G401 (cell line): ENCODE data around the gene SLC1A4. TPM values are rescaled to one million over a fixed set of nuclear protein-coding genes. Genes with fewer than 3 reads are reported as not detected.

Source experiments
- DNase-seq: peaks from one replicate; pipeline ENCODE4 v3.0.0-alpha.2; 2015; ENCODE audit warnings: low spot score
- in situ Hi-C: cut with HindIII; loops from 2 replicates; pipeline ENCODE4 v1.10.0; 2016; ENCODE audit warnings: low sequenced_read_pairs, mixed read lengths
- total RNA-seq: library from RNA; depleted of rRNA; stranded (reverse); fragments of >200 nt; shearing (Covaris generic); gene quantifications from 2 replicates; pipeline ENCODE4 v1.2.3, GENCODE V29; 2014; rRNA removed

Gene SLC1A4
- total RNA-seq = 2.8 and 3.6 TPM in 2 replicates

DNA sequence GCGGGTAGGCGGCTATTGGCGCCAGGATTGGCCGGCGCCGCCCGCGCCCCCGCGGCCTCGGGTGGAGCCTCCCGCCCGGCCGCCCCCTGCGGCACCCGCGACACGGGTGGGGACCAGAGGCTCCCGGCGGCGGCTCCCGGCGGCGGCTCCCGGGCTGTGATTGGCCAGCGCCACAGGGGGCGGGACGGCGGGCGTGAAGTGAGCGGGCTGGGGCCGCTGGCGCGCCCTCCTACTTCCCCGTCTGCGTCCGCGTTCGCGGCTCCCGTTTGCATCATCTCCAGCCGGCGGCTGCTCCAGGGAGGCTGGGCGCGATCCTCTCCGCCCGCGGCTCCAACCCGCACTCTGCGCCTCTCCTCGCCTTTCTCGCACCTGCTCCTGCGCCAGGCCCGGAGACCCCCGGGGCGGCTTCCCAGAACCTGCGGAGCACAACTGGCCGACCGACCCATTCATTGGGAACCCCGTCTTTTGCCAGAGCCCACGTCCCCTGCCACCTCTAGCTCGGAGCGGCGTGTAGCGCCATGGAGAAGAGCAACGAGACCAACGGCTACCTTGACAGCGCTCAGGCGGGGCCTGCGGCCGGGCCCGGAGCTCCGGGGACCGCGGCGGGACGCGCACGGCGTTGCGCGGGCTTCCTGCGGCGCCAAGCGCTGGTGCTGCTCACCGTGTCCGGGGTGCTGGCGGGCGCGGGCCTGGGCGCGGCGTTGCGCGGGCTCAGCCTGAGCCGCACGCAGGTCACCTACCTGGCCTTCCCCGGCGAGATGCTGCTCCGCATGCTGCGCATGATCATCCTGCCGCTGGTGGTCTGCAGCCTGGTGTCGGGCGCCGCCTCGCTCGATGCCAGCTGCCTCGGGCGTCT, at the start of gene SLC1A4:
Gene SLC1A4, plus strand, starts transcription at position 274 of the 856 bp plus-strand sequence. Its CDS starts 245 bp downstream, at position 519.
- in situ Hi-C loops = no loop called here
- DNase-seq = peak; percentile 78

DNA sequence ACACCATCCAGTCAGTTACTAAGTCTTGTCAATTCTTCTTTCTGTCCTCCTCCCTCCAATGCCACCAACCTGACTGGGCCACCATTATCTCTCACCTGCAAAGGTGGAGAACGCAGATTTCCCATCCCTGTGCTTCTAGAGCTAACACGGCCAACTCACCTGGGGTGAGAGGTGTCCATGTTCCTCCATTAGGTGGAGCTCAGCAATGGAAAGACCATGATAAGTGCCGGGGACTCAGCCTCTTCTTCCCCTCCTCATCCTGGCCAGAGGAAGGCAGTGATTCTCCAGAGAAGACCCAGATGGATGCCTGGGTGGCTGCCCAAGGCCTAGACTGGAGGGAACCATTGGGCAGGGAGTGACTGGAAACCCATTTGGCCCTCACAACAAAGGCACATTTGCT, 48.1 kb upstream of the SLC1A4 start:
- no peak for DNase-seq
- in situ Hi-C loops = no loop called here

DNA sequence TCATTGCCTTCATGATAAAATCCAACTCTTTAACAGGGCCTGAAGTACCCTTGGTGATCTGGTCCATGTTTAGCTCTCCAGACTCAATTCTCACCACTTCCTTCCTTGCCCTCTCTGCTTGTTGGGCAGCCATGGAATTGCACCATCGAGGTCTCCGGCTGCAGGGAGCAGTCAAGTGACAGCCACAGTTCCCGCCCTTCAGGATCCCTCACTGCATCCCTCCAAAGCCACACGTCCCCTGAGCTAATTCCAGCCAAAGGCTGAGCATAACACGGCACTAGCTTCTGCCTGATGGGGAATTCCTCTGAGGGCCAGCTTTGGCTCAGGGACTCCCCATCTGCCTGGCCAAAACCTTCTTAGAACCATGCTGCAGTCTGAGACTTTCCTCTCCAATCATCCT, 47.4 kb upstream of the SLC1A4 start:
- in situ Hi-C loops = no loop called here
- DNase-seq = no peak

DNA sequence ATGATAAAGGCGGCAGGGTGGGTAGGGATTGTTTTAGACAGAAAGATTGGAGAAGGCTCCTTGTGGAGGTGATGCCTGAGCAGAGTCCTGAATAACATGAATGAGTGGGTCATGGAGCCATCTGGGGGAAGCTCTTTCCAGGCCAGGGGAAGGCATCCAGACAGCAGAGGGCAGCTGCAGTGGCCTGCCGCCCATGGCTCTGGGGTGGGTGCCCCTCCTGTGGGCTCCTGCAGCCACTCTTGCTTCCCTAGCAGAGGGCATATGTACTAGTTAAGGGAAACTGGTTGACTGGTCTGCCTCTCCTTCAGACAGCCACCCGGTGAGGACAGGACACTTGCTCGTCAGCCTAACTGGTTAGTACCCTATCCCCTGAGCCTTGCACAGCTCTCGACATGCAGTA, 46.5 kb upstream of the SLC1A4 start:
- in situ Hi-C loops = no loop called here
- DNase-seq = peak; percentile 21

DNA sequence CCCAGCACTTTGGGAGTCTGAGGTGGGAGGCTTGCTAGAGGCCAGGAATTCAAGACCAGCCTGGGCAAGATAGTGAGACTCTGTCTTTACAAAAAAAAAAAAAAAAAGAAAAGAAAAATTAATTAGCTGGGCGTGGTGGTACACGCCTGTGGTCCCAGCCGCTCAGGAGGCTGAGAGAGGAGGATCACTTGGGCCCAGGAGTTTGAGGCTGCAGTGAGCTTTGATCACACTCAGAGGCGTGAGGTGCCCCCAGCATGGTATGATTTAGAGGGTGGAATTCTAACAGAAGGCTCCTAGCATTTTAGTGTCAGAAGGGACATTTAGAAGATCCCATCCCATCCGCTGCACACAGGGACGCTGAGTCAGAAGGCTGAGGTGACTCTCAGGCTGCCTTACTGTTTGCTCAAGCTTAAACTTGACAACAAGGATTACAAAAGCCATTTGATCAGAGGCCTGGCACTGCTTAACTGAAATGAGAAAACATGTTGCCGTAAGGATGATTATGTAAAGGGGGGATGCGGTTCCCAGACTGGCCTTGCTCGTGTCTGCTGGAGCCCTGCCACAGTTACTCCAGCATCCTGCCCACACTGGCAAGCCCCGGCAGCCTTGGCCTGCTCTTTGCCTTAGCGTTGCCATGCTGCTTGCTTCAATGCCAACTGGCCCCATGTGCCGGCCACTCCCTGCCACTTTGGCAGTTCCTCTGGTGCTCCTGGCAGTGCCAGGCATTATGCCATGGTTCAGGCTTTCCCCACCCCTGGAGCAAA, 45.6 kb upstream of the SLC1A4 start:
- peak; percentile 98 for DNase-seq
- in situ Hi-C loops = no loop called here

DNA sequence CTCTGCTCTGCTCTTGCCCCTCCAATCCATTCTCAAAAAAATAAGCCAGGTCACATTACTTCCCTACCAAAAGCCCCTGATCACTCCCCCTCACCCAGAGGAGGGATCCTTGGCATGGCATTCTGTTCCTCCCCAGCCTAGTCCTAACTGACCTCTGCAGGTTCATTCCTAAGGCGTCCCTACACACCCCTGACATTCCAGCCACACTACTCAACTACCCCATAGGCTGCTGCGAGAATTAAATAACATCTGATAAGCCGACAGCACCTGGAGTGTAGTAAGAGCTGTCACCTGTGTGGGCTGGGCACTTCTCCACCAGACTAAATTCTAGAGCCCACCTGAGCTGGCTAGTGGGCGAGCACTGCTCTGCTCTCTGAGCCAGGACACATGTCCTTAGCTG, 44.7 kb upstream of the SLC1A4 start:
- in situ Hi-C loops = no loop called here
- no peak for DNase-seq

DNA sequence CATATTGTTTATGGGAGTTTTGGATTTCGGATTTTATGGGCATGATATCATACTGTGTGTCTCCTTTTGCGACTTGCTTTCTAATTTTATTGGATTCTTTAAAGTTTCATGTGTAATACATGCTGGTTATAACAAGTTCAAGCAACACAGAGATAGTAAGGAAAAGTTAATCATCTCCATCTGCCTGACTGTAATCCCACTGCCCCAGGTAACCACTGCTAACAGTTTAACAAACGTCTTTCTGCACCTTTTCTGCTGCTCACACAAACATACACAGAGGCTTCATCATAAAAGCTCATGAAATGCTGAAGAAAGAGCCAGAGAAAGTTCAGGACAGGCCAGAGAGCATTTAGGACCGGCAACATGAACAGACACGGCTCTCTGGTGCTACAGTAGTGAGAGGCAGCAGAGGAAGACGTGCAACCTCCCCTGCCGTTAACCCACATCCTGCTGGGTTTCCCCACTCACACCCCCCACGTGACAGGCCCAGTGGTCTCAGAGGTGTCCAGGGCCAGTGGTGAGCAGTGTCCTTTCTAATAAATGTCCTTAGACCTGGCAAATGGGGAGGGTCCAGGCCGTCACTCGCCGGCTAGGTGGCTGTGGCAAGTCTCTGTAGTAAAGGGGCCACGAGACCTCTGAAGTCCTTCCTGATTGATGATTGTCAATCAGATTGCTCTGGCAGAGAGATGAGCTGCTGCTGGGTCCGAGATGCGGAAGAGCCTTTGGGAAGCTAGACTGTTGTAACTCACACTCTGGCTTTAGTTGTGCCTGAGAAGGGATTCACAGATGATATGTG, 43.0 kb upstream of the SLC1A4 start:
- in situ Hi-C loops = no loop called here
- DNase-seq = no peak

DNA sequence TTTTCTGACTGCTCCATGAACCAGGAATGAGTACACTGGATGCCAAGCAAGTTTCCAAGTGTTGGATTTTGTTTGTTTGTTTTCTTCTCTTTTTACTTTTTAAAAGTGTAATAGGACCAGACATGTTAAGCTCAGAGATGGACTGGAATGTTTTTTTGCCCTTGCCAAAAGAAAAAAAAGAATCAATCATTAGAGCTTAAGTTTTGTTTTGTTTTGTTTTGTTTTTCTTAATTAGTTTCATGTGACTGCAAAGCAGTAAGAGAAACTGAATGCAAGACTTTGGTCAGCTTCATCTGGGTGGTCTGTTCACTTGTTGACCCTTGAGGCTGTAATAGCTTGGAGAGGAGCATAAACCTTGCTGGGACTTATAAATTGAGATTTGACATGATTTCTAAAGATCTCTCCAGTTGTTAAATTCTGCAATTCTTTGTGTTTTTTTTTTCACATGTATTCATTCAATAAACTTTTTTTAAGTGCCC, 42.4 kb upstream of the SLC1A4 start:
- no peak for DNase-seq
- in situ Hi-C loops = no loop called here

DNA sequence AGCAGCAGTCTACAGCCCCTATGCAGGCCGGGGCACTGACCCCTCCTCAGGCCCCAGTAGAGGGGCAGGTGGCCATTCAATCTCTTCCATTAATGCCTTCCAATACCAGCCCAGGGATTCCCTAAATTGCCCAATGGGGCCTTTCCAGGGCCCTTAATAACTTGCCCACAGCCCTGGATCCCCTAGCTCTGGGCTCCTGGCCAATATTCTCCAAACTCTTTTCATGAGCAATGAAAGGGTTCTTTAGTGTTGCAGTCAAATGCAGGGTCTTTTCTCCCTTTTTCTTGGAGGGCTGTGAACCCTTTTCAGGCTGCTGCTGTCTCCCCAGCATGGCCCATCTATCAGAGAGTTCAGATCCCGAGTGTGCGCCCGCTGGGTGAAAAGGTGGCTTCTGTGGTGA, 41.3 kb upstream of the SLC1A4 start:
- in situ Hi-C loops = no loop called here
- no peak for DNase-seq

DNA sequence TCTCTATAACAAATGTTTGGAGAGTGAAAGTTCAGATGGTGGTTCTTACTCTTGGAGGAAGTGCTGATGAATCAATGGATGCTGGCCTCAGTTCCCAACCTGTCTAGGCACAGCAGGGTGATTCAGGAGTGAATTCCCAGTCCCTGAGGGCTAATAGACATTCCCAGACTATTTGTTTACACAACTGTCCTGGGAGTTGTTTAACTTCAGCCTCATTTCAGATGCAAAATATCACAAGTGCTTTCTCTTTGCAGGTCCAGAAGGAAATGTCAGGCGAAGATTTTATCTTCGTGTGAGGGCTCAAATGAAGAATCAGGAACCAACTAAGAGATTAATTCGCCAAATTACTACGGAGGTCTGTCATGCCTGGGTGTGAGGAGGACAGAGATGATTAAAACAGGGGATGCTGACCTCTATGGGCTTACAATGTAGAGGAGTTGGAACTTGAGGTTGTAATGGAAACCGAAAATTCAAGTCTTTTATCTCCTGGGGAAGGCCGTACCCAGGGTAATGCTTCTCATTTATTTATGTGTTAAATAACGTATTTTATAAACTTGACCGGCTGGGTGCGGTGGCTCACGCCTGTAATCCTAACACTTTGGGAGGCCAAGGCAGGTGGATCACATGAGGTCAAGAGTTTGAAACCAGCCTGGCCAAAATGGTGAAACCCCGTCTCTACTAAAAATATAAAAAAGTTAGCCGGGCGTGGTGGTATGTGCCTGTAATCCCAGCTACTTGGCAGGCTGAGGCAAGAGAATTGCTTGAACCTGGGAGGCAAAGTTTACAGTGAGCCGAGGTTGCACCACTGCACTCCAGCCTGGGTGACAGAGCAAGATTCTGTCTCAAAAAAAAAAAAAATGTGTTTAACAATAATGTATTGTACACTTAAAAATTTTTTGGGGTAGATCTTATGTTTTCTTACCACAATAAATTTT, 38.7 kb upstream of the SLC1A4 start:
- in situ Hi-C loops = no loop called here
- no peak for DNase-seq

DNA sequence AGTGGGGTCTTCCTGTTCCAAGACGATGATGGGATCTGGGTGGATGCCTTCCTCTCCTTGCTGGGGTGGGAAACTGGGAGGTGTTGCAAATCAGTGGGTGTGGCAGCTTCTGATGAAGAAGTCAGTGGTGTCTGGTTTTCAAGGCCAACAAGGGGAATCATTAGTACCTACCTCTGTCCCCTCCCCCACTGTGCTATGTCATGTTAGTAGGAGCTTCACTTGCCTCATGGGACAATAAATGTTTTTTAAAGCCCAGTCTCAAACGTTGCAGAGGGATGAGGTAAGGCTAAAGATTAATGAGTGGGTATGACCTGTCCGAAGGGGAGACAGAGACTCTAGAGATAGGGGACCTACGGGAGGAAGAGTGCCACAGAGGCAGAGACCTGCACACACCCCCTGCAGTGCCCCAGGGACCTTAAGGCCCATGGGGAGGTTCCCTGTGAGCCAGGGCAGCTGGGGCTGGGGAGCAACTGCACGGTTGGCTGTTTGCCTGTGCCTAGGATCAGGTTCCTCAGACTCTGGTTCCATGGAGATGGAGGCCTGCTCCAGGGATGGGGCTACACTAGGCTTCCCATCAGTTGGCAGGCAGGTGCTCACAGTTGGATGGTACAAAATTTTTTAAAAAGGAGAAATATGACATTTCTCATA, 37.8 kb upstream of the SLC1A4 start:
- DNase-seq = no peak
- in situ Hi-C loops = no loop called here

DNA sequence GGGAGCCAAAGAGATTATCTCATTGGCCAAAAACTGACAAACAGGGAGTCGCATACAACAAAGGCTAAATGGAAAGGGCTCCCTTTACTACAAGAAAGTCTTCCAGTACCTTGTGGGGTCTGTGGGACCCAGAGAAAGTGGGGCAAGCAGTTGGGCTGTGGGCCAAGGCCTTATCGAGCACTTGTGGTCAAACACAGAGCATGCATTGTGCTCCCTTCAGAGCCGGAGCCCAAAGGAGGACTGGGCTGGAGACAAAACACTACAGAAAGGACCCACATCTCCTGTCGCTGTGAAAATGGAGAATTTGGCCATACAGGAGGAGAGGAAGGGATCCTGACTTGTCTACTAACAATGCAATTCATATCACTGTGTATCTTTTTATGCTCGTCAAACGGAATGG, 37.1 kb upstream of the SLC1A4 start:
- in situ Hi-C loops = no loop called here
- DNase-seq = no peak

DNA sequence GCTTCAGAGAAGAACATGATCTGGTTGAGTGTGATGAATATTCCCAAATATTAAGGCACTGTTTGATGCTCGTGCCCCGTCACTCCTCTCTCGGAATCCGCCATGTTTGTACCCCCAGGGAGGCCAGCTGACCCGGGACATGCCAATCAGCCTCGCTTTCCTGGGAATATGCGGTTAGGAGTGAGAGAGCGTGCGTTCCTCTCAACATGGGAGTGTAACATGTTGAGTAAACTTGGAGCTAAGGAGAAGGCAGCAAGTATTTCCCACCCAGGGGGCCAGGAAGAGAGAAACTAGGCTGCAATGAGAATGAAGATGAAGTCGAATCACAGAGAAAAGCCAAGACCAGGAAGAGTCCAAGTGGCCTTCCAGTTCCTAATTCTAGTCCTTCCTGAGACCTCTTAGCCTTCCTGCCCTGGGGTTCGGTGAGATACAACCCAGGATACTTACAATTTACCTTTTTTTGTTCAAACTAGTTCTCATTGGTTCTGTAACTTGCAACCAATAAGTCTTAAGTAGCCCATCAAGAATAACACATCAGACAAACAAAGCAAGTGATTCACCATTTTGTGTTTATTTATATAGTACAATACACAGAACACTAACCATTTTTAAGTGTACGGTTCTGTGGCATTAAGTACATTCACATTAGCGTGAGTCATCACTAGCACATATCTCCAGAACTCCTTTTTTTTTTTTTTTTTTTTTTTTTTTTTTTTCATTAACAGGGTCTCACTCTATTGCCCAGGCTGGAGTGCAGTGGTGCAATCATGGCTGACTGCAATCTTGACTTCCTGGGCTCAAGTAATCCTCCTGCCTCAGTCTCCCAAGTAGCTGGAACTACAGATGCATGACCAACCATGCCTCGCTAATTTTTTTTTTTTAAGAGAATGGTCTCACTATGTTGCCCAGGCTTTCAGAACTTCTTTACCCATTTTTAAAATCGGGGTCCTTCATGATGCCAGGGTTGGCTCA, 36.4 kb upstream of the SLC1A4 start:
- in situ Hi-C loops = no loop called here
- no peak for DNase-seq

DNA sequence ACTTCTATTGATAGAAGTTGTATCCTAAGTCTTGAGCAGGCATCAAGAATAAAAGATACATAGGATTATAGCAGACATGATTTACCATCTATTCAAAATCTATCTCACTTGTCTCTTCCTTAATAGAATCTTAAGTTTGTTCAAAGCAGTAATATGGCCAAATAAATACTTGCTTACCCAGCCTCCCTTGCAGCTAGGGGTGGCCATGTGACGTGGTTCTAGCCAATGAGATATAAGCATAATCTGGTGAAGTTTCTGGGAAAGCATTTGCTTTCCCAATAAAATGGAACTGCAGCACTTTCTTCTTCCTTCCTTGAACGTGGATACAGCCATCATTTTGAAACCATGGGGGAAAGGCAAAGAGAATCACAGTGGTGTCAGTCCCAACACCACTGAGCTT, 33.7 kb upstream of the SLC1A4 start:
- in situ Hi-C loops = no loop called here
- no peak for DNase-seq

DNA sequence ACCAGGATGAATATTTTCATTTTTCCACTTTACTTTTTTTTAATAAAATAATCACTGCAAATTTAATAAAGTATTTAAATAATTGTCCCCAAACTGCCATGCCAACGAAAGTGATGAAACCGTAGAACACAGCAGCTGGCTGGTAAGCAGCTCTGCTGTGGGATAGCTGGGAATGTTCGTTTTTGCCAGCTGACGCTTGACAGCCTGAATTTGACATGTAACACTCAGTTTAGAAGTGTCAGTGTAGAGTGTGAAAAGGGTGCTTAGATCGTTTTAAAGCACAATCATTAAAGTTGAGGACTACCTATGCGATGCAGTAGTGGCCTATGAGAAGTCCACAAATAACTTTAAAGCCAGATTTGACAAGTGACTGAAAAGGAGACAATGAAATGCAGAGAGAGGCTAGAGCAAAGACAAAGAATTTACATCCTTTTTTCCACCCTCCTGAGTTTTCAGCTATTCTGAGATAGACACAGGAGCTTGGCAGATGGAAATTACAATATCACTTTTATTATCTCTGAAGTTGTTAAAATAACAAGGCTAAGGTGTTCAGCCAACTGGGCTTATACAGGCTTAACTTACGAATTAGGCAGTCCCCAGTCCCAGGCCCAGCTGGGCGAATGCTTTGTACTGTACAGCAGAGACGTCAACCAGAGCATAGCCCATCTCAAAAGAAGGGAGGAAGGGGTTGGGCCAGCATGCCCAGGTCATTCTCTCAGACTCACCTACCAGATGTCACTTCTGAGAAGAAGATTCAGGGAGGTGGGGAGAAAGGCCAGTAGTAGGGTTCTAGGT, 31.9 kb upstream of the SLC1A4 start:
- no peak for DNase-seq
- in situ Hi-C loops = no loop called here

DNA sequence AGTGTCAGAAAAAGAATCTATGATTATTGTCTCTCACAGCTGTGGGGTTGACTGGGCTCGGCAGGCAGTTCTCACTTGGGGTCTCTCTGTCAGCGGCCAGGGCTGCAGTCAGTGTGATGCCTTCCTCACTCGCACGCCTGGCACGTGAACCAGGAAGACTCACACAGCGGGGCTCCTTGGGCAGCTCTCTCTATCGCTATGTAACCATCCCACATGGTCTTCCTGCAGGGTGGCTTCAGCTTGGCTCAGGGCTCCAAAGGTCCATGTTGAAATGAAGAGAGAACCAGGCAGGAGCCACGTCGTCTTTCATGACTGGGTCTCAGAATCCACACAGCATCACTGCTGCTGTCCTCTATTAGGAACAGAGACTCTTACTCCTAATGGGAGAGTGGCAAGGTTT, 30.6 kb upstream of the SLC1A4 start:
- in situ Hi-C loops = no loop called here
- DNase-seq = peak; percentile 69
